ENCODE measurements around the gene TRAF3. TPM values are rescaled to one million over a fixed set of nuclear protein-coding genes. Genes with fewer than 3 reads are reported as not detected.
"Not testable (repeated sequence)": the region's sequence is repeated elsewhere in the genome, so short reads cannot be mapped to it uniquely, and the experiment has no call there.

The TRAF3 gene
- total RNA-seq, 1 donor from 2014 or later, result 5.7 TPM

- H3K4me3 ChIP-seq (ENCODE audit: low read length in 3 of 3), result no peak overlapping the region
- no peak overlapping the region for H3K27ac ChIP-seq (ENCODE audit: low read depth, low read length)
- H3K27me3 ChIP-seq (ENCODE audit: control insufficient read depth in 3 of 3, insufficient read depth in 3 of 3, low read length in 3 of 3), result no peaks in the 10 kb centered on the region
- H3K36me3 ChIP-seq (ENCODE audit: control insufficient read depth in 3 of 3, insufficient read depth in 3 of 3, low read length in 3 of 3), result peaks cover 2 to 4% (median 3%) of the 10 kb centered on the region in 3 donors
- H3K4me1 ChIP-seq (ENCODE audit: control insufficient read depth in 3 of 3, insufficient read depth in 3 of 3, low read length in 3 of 3), result peaks cover 0 to 15% (median 11%) of the 10 kb centered on the region in 3 donors
- no peak overlapping the region for H3K9ac ChIP-seq (ENCODE audit: low read depth in 1 of 3, low read length in 3 of 3)
- H3K9me3 ChIP-seq (ENCODE audit: control insufficient read depth in 3 of 3, low read length in 3 of 3), result no peaks in the 10 kb centered on the region
These were observed 105.9 kb downstream of the TRAF3 start for GRCh38 chr14:102883089-102883541.

GRCh38 chr14:102883554-102883953, 106.3 kb downstream of the TRAF3 start:
- H3K9ac ChIP-seq (ENCODE audit: low read depth in 1 of 3, low read length in 3 of 3), result no peak overlapping the region
- H3K4me3 ChIP-seq (ENCODE audit: low read length in 3 of 3), result no peak overlapping the region
- peaks cover 2 to 4% (median 3%) of the 10 kb centered on the region in 3 donors for H3K36me3 ChIP-seq (ENCODE audit: control insufficient read depth in 3 of 3, insufficient read depth in 3 of 3, low read length in 3 of 3)
- peaks cover 0 to 15% (median 11%) of the 10 kb centered on the region in 3 donors for H3K4me1 ChIP-seq (ENCODE audit: control insufficient read depth in 3 of 3, insufficient read depth in 3 of 3, low read length in 3 of 3)
- no peaks in the 10 kb centered on the region for H3K27me3 ChIP-seq (ENCODE audit: control insufficient read depth in 3 of 3, insufficient read depth in 3 of 3, low read length in 3 of 3)
- no peak overlapping the region for H3K27ac ChIP-seq (ENCODE audit: low read depth, low read length)
- no peaks in the 10 kb centered on the region for H3K9me3 ChIP-seq (ENCODE audit: control insufficient read depth in 3 of 3, low read length in 3 of 3)

- no peaks in the 10 kb centered on the region for H3K27me3 ChIP-seq (ENCODE audit: control insufficient read depth in 3 of 3, insufficient read depth in 3 of 3, low read length in 3 of 3)
- peaks cover 4 to 5% (median 5%) of the 10 kb centered on the region in 3 donors for H3K36me3 ChIP-seq (ENCODE audit: control insufficient read depth in 3 of 3, insufficient read depth in 3 of 3, low read length in 3 of 3)
- H3K27ac ChIP-seq (ENCODE audit: low read depth, low read length), result no peak overlapping the region
- H3K4me1 ChIP-seq (ENCODE audit: control insufficient read depth in 3 of 3, insufficient read depth in 3 of 3, low read length in 3 of 3), result peaks cover 0 to 15% (median 11%) of the 10 kb centered on the region in 3 donors
- no peak overlapping the region for H3K4me3 ChIP-seq (ENCODE audit: low read length in 3 of 3)
- H3K9me3 ChIP-seq (ENCODE audit: control insufficient read depth in 3 of 3, low read length in 3 of 3), result no peaks in the 10 kb centered on the region
- no peak overlapping the region for H3K9ac ChIP-seq (ENCODE audit: low read depth in 1 of 3, low read length in 3 of 3)
These were observed 108.6 kb downstream of the TRAF3 start for GRCh38 chr14:102885737-102886447.

GRCh38 chr14:102888748-102889147, 111.5 kb downstream of the TRAF3 start:
- H3K27me3 ChIP-seq (ENCODE audit: control insufficient read depth in 3 of 3, insufficient read depth in 3 of 3, low read length in 3 of 3), result no peaks in the 10 kb centered on the region
- no peak overlapping the region for H3K9ac ChIP-seq (ENCODE audit: low read depth in 1 of 3, low read length in 3 of 3)
- H3K9me3 ChIP-seq (ENCODE audit: control insufficient read depth in 3 of 3, low read length in 3 of 3), result no peaks in the 10 kb centered on the region
- H3K4me1 ChIP-seq (ENCODE audit: control insufficient read depth in 3 of 3, insufficient read depth in 3 of 3, low read length in 3 of 3), result peaks cover 0 to 2% (median 0%) of the 10 kb centered on the region in 3 donors
- no peak overlapping the region for H3K4me3 ChIP-seq (ENCODE audit: low read length in 3 of 3)
- H3K27ac ChIP-seq (ENCODE audit: low read depth, low read length), result no peak overlapping the region
- peaks cover 4 to 7% (median 5%) of the 10 kb centered on the region in 3 donors for H3K36me3 ChIP-seq (ENCODE audit: control insufficient read depth in 3 of 3, insufficient read depth in 3 of 3, low read length in 3 of 3)

GRCh38 chr14:102889615-102890014, 112.4 kb downstream of the TRAF3 start:
- H3K9me3 ChIP-seq (ENCODE audit: control insufficient read depth in 3 of 3, low read length in 3 of 3), result no peaks in the 10 kb centered on the region
- no peak overlapping the region for H3K4me3 ChIP-seq (ENCODE audit: low read length in 3 of 3)
- H3K27me3 ChIP-seq (ENCODE audit: control insufficient read depth in 3 of 3, insufficient read depth in 3 of 3, low read length in 3 of 3), result no peaks in the 10 kb centered on the region
- no peak overlapping the region for H3K9ac ChIP-seq (ENCODE audit: low read depth in 1 of 3, low read length in 3 of 3)
- H3K4me1 ChIP-seq (ENCODE audit: control insufficient read depth in 3 of 3, insufficient read depth in 3 of 3, low read length in 3 of 3), result peaks cover 0 to 2% (median 0%) of the 10 kb centered on the region in 3 donors
- no peak overlapping the region for H3K27ac ChIP-seq (ENCODE audit: low read depth, low read length)
- H3K36me3 ChIP-seq (ENCODE audit: control insufficient read depth in 3 of 3, insufficient read depth in 3 of 3, low read length in 3 of 3), result peaks cover 4 to 7% (median 5%) of the 10 kb centered on the region in 3 donors

GRCh38 chr14:102891111-102891510, 113.9 kb downstream of the TRAF3 start:
- peaks cover 0 to 2% (median 0%) of the 10 kb centered on the region in 3 donors for H3K4me1 ChIP-seq (ENCODE audit: control insufficient read depth in 3 of 3, insufficient read depth in 3 of 3, low read length in 3 of 3)
- H3K9ac ChIP-seq (ENCODE audit: low read depth in 1 of 3, low read length in 3 of 3), result no peak overlapping the region
- H3K27me3 ChIP-seq (ENCODE audit: control insufficient read depth in 3 of 3, insufficient read depth in 3 of 3, low read length in 3 of 3), result no peaks in the 10 kb centered on the region
- H3K4me3 ChIP-seq (ENCODE audit: low read length in 3 of 3), result no peak overlapping the region
- peaks cover 4 to 7% (median 4%) of the 10 kb centered on the region in 3 donors for H3K36me3 ChIP-seq (ENCODE audit: control insufficient read depth in 3 of 3, insufficient read depth in 3 of 3, low read length in 3 of 3)
- H3K9me3 ChIP-seq (ENCODE audit: control insufficient read depth in 3 of 3, low read length in 3 of 3), result no peaks in the 10 kb centered on the region
- no peak overlapping the region for H3K27ac ChIP-seq (ENCODE audit: low read depth, low read length)

GRCh38 chr14:102891556-102891955, 114.3 kb downstream of the TRAF3 start:
- peaks cover 0 to 2% (median 0%) of the 10 kb centered on the region in 3 donors for H3K4me1 ChIP-seq (ENCODE audit: control insufficient read depth in 3 of 3, insufficient read depth in 3 of 3, low read length in 3 of 3)
- H3K9ac ChIP-seq (ENCODE audit: low read depth in 1 of 3, low read length in 3 of 3), result no peak overlapping the region
- no peak overlapping the region for H3K4me3 ChIP-seq (ENCODE audit: low read length in 3 of 3)
- H3K27me3 ChIP-seq (ENCODE audit: control insufficient read depth in 3 of 3, insufficient read depth in 3 of 3, low read length in 3 of 3), result no peaks in the 10 kb centered on the region
- H3K27ac ChIP-seq (ENCODE audit: low read depth, low read length), result no peak overlapping the region
- no peaks in the 10 kb centered on the region for H3K9me3 ChIP-seq (ENCODE audit: control insufficient read depth in 3 of 3, low read length in 3 of 3)
- H3K36me3 ChIP-seq (ENCODE audit: control insufficient read depth in 3 of 3, insufficient read depth in 3 of 3, low read length in 3 of 3), result peaks cover 4 to 7% (median 4%) of the 10 kb centered on the region in 3 donors

GRCh38 chr14:102892651-102893050, 115.4 kb downstream of the TRAF3 start:
- peaks cover 4 to 7% (median 4%) of the 10 kb centered on the region in 3 donors for H3K36me3 ChIP-seq (ENCODE audit: control insufficient read depth in 3 of 3, insufficient read depth in 3 of 3, low read length in 3 of 3)
- H3K4me3 ChIP-seq (ENCODE audit: low read length in 3 of 3), result no peak overlapping the region
- no peaks in the 10 kb centered on the region for H3K27me3 ChIP-seq (ENCODE audit: control insufficient read depth in 3 of 3, insufficient read depth in 3 of 3, low read length in 3 of 3)
- H3K27ac ChIP-seq (ENCODE audit: low read depth, low read length), result no peak overlapping the region
- peaks cover 0 to 2% (median 0%) of the 10 kb centered on the region in 3 donors for H3K4me1 ChIP-seq (ENCODE audit: control insufficient read depth in 3 of 3, insufficient read depth in 3 of 3, low read length in 3 of 3)
- H3K9ac ChIP-seq (ENCODE audit: low read depth in 1 of 3, low read length in 3 of 3), result no peak overlapping the region
- H3K9me3 ChIP-seq (ENCODE audit: control insufficient read depth in 3 of 3, low read length in 3 of 3), result no peaks in the 10 kb centered on the region

- peaks cover 0 to 2% (median 0%) of the 10 kb centered on the region in 3 donors for H3K4me1 ChIP-seq (ENCODE audit: control insufficient read depth in 3 of 3, insufficient read depth in 3 of 3, low read length in 3 of 3)
- no peak overlapping the region for H3K27ac ChIP-seq (ENCODE audit: low read depth, low read length)
- H3K27me3 ChIP-seq (ENCODE audit: control insufficient read depth in 3 of 3, insufficient read depth in 3 of 3, low read length in 3 of 3), result no peaks in the 10 kb centered on the region
- H3K36me3 ChIP-seq (ENCODE audit: control insufficient read depth in 3 of 3, insufficient read depth in 3 of 3, low read length in 3 of 3), result peaks cover 0 to 10% (median 4%) of the 10 kb centered on the region in 3 donors
- H3K4me3 ChIP-seq (ENCODE audit: low read length in 3 of 3), result no peak overlapping the region
- no peak overlapping the region for H3K9ac ChIP-seq (ENCODE audit: low read depth in 1 of 3, low read length in 3 of 3)
- H3K9me3 ChIP-seq (ENCODE audit: control insufficient read depth in 3 of 3, low read length in 3 of 3), result no peaks in the 10 kb centered on the region
These were observed 116.2 kb downstream of the TRAF3 start for GRCh38 chr14:102893452-102893851.

GRCh38 chr14:102896735-102897134, 119.5 kb downstream of the TRAF3 start:
- not testable (repeated sequence) for H3K4me3 ChIP-seq (ENCODE audit: low read length in 3 of 3); H3K4me1 ChIP-seq (ENCODE audit: control insufficient read depth in 3 of 3, insufficient read depth in 3 of 3, low read length in 3 of 3); H3K27me3 ChIP-seq (ENCODE audit: control insufficient read depth in 3 of 3, insufficient read depth in 3 of 3, low read length in 3 of 3); H3K36me3 ChIP-seq (ENCODE audit: control insufficient read depth in 3 of 3, insufficient read depth in 3 of 3, low read length in 3 of 3); H3K9ac ChIP-seq (ENCODE audit: low read depth in 1 of 3, low read length in 3 of 3); H3K9me3 ChIP-seq (ENCODE audit: control insufficient read depth in 3 of 3, low read length in 3 of 3); H3K27ac ChIP-seq (ENCODE audit: low read depth, low read length)

All from skeletal muscle tissue (tissue), 4 donors.